HEK293 (cell line): ENCODE data around the gene CCDC24.

Experiments used
- MZF1 ChIP-seq: fragments of 450-650 bp; formaldehyde crosslinking; IDR thresholded peaks from 2 replicates; pipeline ENCODE4 v1.5.1; 2017; ENCODE audit warnings: missing biosample characterization, missing genetic modification characterization, borderline replicate concordance
- PRDM6 ChIP-seq: fragments of 450-650 bp; formaldehyde crosslinking; IDR thresholded peaks from 2 replicates; pipeline ENCODE4 v1.5.1; 2017; ENCODE audit warnings: missing biosample characterization, missing genetic modification characterization
- ZBTB20 ChIP-seq: fragments of 450-650 bp; formaldehyde crosslinking; IDR thresholded peaks from 2 replicates; pipeline ENCODE4 v1.5.1; 2016; ENCODE audit warnings: missing biosample characterization, missing genetic modification characterization
- ZBTB21 ChIP-seq: fragments of 450-650 bp; formaldehyde crosslinking; IDR thresholded peaks from 2 replicates; pipeline ENCODE4 v1.5.1; 2017; ENCODE audit warnings: missing biosample characterization, missing genetic modification characterization
- ZBTB44 ChIP-seq: fragments of 450-650 bp; IDR thresholded peaks from 2 replicates; pipeline ENCODE4 v1.5.1; 2018; ENCODE audit warnings: missing biosample characterization, mild to moderate bottlenecking, missing genetic modification characterization
- ZBTB7A ChIP-seq: fragments of 450-650 bp; formaldehyde crosslinking; IDR thresholded peaks from 2 replicates; pipeline ENCODE4 v1.5.1; 2016; ENCODE audit warnings: low read depth, missing biosample characterization, missing genetic modification characterization
- ZNF114 ChIP-seq: fragments of 450-650 bp; formaldehyde crosslinking; IDR thresholded peaks from 2 replicates; pipeline ENCODE4 v1.5.0; 2017; ENCODE audit warnings: missing biosample characterization, missing genetic modification characterization
- ZNF121 ChIP-seq: fragments of 450-650 bp; formaldehyde crosslinking; IDR thresholded peaks from 2 replicates; pipeline ENCODE4 v1.5.1; 2016; ENCODE audit warnings: missing biosample characterization, missing genetic modification characterization
- ZNF223 ChIP-seq: fragments of 450-650 bp; formaldehyde crosslinking; IDR thresholded peaks from 2 replicates; pipeline ENCODE4 v1.5.1; 2016; ENCODE audit warnings: missing biosample characterization, missing genetic modification characterization
- ZNF335 ChIP-seq: fragments of 450-650 bp; formaldehyde crosslinking; conservative IDR thresholded peaks from 2 replicates; pipeline ENCODE4 v1.5.1; 2016; ENCODE audit warnings: missing biosample characterization, missing genetic modification characterization
- ZNF362 ChIP-seq: fragments of 450-650 bp; formaldehyde crosslinking; IDR thresholded peaks from 2 replicates; pipeline ENCODE4 v1.5.1; 2016; ENCODE audit warnings: missing biosample characterization, missing genetic modification characterization
- ZNF473 ChIP-seq: fragments of 450-650 bp; formaldehyde crosslinking; IDR thresholded peaks from 2 replicates; pipeline ENCODE4 v1.5.1; 2017; ENCODE audit warnings: missing biosample characterization, missing genetic modification characterization
- ZNF488 ChIP-seq: fragments of 450-650 bp; formaldehyde crosslinking; IDR thresholded peaks from 2 replicates; pipeline ENCODE4 v1.5.1; 2016; ENCODE audit warnings: missing biosample characterization, missing genetic modification characterization
- ZNF530 ChIP-seq: fragments of 450-650 bp; formaldehyde crosslinking; IDR thresholded peaks from 2 replicates; pipeline ENCODE4 v1.5.1; 2016; ENCODE audit warnings: low read depth, missing biosample characterization, missing genetic modification characterization
- ZNF596 ChIP-seq: fragments of 450-650 bp; IDR thresholded peaks from 2 replicates; pipeline ENCODE4 v1.5.0; 2018; ENCODE audit warnings: missing biosample characterization, mild to moderate bottlenecking, missing genetic modification characterization, moderate library complexity
- ZNF623 ChIP-seq: fragments of 450-650 bp; formaldehyde crosslinking; IDR thresholded peaks from 2 replicates; pipeline ENCODE4 v1.5.1; 2016; ENCODE audit warnings: missing biosample characterization, missing genetic modification characterization
- ZNF660 ChIP-seq: fragments of 450-650 bp; IDR thresholded peaks from 2 replicates; pipeline ENCODE4 v1.5.1; 2018; ENCODE audit warnings: missing biosample characterization, mild to moderate bottlenecking, missing genetic modification characterization
- ZNF701 ChIP-seq: fragments of 450-650 bp; formaldehyde crosslinking; IDR thresholded peaks from 2 replicates; pipeline ENCODE4 v1.5.1; 2016; ENCODE audit warnings: missing biosample characterization, missing genetic modification characterization
- ZNF777 ChIP-seq: fragments of 450-650 bp; formaldehyde crosslinking; IDR thresholded peaks from 2 replicates; pipeline ENCODE4 v1.5.1; 2017; ENCODE audit warnings: missing biosample characterization, missing genetic modification characterization, borderline replicate concordance
- ZSCAN18 ChIP-seq: fragments of 450-650 bp; formaldehyde crosslinking; IDR thresholded peaks from 2 replicates; pipeline ENCODE4 v1.5.1; 2016; ENCODE audit warnings: missing biosample characterization, missing genetic modification characterization
- TF ChIP-seq, protein P1 (sequence below): fragments of 450-650 bp; formaldehyde crosslinking; IDR thresholded peaks from 2 replicates; pipeline ENCODE4 v1.5.1; 2016; ENCODE audit warnings: missing biosample characterization, missing genetic modification characterization, borderline replicate concordance
- TF ChIP-seq, protein P2 (sequence below): fragments of 450-650 bp; formaldehyde crosslinking; IDR thresholded peaks from 2 replicates; pipeline ENCODE4 v1.5.1; 2016; ENCODE audit warnings: missing biosample characterization, missing genetic modification characterization
- TF ChIP-seq, protein P3 (sequence below): fragments of 450-650 bp; formaldehyde crosslinking; IDR thresholded peaks from 2 replicates; pipeline ENCODE4 v1.5.1; 2016; ENCODE audit warnings: missing biosample characterization, missing genetic modification characterization

CCDC24 gene

DNA sequence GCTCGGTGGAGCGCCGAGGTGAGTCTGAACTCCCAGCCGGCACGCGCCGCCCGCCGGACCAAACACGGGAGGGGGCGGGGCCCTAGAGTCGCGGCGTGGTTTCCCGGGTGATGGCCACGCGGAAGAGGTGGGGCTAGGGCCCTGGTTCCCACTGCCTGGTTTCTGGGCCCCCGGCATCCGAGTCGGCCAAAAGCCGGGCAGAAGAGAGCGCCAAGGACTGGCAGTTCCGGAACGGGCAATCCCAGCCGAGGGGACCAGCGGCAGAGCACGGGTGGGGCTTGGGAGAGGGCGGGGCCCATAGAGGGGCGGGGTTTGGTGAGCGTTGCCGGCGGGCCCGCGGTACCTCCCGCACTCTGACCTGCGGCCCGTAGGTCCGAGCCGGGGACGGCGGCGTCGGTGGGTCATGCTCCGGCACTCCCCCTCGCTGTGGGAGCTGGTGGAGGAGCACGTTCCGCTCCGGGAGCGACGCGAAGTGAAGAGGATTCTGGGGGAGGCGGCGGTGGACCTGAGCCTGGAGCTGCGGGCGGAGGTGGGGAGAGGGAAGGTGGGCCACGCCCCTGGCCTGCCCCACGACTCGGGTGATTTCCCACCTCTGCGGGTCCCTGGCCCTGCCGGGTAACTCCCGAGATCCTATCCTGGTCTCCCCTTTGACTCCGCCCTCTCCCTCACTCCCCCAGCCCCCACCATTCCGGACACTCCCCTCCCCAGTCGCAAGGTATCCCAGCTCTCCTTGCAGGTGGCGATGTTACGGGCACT, at the start of gene CCDC24 (continued):
- TF ChIP-seq, protein P1, sequence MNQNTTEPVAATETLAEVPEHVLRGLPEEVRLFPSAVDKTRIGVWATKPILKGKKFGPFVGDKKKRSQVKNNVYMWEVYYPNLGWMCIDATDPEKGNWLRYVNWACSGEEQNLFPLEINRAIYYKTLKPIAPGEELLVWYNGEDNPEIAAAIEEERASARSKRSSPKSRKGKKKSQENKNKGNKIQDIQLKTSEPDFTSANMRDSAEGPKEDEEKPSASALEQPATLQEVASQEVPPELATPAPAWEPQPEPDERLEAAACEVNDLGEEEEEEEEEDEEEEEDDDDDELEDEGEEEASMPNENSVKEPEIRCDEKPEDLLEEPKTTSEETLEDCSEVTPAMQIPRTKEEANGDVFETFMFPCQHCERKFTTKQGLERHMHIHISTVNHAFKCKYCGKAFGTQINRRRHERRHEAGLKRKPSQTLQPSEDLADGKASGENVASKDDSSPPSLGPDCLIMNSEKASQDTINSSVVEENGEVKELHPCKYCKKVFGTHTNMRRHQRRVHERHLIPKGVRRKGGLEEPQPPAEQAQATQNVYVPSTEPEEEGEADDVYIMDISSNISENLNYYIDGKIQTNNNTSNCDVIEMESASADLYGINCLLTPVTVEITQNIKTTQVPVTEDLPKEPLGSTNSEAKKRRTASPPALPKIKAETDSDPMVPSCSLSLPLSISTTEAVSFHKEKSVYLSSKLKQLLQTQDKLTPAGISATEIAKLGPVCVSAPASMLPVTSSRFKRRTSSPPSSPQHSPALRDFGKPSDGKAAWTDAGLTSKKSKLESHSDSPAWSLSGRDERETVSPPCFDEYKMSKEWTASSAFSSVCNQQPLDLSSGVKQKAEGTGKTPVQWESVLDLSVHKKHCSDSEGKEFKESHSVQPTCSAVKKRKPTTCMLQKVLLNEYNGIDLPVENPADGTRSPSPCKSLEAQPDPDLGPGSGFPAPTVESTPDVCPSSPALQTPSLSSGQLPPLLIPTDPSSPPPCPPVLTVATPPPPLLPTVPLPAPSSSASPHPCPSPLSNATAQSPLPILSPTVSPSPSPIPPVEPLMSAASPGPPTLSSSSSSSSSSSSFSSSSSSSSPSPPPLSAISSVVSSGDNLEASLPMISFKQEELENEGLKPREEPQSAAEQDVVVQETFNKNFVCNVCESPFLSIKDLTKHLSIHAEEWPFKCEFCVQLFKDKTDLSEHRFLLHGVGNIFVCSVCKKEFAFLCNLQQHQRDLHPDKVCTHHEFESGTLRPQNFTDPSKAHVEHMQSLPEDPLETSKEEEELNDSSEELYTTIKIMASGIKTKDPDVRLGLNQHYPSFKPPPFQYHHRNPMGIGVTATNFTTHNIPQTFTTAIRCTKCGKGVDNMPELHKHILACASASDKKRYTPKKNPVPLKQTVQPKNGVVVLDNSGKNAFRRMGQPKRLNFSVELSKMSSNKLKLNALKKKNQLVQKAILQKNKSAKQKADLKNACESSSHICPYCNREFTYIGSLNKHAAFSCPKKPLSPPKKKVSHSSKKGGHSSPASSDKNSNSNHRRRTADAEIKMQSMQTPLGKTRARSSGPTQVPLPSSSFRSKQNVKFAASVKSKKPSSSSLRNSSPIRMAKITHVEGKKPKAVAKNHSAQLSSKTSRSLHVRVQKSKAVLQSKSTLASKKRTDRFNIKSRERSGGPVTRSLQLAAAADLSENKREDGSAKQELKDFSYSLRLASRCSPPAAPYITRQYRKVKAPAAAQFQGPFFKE (tag by site-specific recombination): no peak
- no peak for TF ChIP-seq PRDM6 (tag by site-specific recombination)
- no peak for TF ChIP-seq ZNF660 (tag by site-specific recombination)
- TF ChIP-seq, protein P2, sequence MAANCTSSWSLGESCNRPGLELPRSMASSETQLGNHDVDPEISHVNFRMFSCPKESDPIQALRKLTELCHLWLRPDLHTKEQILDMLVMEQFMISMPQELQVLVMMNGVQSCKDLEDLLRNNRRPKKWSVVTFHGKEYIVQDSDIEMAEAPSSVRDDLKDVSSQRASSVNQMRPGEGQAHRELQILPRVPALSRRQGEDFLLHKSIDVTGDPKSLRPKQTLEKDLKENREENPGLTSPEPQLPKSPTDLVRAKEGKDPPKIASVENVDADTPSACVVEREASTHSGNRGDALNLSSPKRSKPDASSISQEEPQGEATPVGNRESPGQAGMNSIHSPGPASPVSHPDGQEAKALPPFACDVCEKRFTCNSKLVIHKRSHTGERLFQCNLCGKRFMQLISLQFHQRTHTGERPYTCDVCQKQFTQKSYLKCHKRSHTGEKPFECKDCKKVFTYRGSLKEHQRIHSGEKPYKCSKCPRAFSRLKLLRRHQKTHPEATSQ: no peak
- no peak for TF ChIP-seq ZNF488 (tag by site-specific recombination)
- peak; percentile 90 for TF ChIP-seq ZBTB20 (tag by site-specific recombination)
- no peak for TF ChIP-seq MZF1 (tag by site-specific recombination)
- TF ChIP-seq, protein P3, sequence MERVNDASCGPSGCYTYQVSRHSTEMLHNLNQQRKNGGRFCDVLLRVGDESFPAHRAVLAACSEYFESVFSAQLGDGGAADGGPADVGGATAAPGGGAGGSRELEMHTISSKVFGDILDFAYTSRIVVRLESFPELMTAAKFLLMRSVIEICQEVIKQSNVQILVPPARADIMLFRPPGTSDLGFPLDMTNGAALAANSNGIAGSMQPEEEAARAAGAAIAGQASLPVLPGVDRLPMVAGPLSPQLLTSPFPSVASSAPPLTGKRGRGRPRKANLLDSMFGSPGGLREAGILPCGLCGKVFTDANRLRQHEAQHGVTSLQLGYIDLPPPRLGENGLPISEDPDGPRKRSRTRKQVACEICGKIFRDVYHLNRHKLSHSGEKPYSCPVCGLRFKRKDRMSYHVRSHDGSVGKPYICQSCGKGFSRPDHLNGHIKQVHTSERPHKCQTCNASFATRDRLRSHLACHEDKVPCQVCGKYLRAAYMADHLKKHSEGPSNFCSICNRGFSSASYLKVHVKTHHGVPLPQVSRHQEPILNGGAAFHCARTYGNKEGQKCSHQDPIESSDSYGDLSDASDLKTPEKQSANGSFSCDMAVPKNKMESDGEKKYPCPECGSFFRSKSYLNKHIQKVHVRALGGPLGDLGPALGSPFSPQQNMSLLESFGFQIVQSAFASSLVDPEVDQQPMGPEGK (tag by site-specific recombination): peak; percentile 82
- no peak for TF ChIP-seq ZNF596
- TF ChIP-seq ZNF701 (tag by site-specific recombination): no peak
- TF ChIP-seq ZNF121 (tag by site-specific recombination): no peak
- TF ChIP-seq ZNF362 (tag by site-specific recombination): no peak
- TF ChIP-seq ZSCAN18: no peak
- no peak for TF ChIP-seq ZNF623 (tag by site-specific recombination)
- no peak for TF ChIP-seq ZNF777 (tag by site-specific recombination)
- no peak for TF ChIP-seq ZNF530 (tag by site-specific recombination)
- no peak for TF ChIP-seq ZNF473 (tag by site-specific recombination)
- no peak for TF ChIP-seq ZBTB44
- TF ChIP-seq ZBTB21 (tag by site-specific recombination): no peak
- no peak for TF ChIP-seq ZBTB7A
- TF ChIP-seq ZNF335 (tag by site-specific recombination): peak; percentile 85
- no peak for TF ChIP-seq ZNF114
- no peak for TF ChIP-seq ZNF223
